Fibroblast of skin of back (primary cell): Measurements from ENCODE around the gene CASK.
"Not testable (repeated sequence)": the region's sequence is repeated elsewhere in the genome, so short reads cannot be mapped to it uniquely, and the experiment has no call there.

Source experiments
- DNase-seq: peaks from one replicate; pipeline ENCODE4 v3.0.0-alpha.2; 2013

The CASK gene

DNA sequence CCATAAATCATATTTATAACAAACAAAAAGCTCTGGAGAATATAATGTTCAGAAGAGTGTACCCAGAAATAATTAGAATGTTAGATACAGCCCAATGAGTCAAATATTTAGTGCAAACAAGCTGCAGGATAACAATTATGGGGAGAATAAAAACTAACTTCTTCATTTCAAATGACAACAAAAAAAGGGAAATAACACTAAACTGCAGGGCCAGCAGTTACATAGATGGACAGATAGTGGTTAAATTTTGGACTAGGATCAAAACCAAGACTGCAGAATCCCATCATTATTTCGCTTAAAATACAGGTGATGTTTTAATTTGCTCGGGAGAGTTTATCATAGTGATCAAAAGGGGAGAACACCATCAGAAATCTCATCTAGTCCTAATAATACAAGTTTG lies 235.2 kb downstream of the CASK start:
- DNase-seq = no peak

DNA sequence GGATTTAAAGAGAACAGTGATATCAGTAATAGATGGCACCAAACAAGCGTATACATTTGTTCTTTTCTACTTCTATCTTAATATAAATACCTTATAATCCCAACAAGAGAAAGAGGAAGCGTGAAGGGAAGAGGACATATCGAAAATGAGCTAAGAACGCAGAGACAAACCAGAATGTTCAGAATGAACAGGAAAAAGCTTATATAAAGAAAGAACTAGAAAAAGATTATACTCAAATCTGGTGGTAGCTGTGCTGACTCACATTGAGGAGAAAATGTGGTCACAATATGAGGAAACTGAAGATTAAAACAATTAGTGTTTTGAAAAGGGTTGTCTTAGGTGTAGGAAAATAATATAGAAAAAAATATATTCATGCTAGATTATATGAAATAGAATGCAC lies 236.6 kb downstream of the CASK start:
- DNase-seq = no peak

DNA sequence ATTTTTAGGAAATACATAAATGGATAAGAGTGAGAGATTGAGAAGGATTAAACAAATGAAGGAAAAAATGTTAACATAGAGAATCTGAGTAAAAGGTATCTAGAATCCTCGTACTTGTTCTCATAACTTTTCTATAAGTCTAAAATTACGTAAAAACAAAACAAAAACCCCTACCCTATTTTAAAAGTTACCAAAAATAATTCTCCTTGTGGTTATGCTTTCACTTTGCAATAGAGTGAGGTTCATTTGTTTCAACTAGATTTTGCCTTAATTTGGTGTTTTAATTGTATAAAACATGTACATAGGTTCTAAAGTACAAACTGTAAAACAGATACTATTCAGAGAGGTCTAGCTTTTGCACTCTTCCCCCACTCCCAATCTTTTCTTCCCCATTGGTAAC lies 238.4 kb downstream of the CASK start:
- DNase-seq = no peak

DNA sequence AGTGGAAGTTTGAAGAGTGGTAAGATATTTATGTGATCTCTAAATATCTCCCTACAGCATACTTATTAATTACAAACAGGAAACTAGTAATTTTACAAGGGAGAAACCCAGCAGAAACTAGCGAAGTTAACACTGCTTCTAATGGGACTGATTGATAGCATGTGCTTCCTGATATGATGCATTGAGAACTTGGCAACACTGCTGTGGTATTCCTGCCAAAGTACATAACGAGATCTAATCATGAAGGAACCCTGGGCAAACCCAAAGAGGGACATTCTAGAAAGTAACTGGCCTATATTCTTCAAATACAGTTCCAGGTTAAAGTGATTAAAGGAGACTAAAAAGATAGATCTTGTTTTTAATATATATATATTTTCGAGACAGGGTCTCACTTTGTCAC lies 239.2 kb downstream of the CASK start:
- DNase-seq = no peak

DNA sequence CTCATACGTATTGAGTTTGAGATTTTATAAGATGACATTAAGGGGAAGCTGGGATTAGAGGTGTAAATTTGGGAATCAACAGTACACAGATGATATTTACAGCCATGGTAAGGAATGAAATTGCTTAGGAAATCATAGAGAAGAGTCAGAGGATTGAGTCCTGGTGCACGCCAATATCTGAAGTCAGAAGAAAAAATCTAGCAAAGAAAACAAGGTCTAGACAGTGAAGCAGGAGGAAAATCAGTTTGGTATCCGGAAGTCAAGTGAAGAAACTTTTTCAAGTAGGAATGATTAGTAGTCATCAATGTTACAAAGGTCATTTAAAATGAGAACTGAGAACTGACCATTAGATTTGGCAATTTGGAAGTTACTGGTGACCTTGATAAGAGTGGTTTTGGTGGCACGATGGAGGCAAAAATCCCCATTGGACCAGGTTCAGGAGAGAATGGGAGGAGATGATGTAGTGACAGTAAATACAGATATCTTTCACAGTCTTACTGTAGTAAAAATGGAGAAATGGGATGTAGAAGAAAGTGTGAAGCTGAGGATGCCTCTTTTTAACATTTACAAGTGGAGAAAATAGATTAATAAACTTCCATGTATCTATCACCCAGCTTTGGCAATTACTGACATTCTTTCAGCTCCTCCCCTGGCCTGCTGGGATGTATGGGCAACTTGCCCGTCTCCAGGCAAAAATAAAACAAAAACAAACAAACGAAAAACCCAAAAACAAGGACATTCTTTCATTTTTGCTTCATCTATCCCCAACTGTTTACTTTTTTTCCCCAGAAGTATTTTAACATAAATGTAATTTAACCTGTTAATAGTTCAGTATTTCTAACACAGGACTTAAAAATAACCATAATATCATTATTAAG lies 245.9 kb downstream of the CASK start:
- no peak for DNase-seq

DNA sequence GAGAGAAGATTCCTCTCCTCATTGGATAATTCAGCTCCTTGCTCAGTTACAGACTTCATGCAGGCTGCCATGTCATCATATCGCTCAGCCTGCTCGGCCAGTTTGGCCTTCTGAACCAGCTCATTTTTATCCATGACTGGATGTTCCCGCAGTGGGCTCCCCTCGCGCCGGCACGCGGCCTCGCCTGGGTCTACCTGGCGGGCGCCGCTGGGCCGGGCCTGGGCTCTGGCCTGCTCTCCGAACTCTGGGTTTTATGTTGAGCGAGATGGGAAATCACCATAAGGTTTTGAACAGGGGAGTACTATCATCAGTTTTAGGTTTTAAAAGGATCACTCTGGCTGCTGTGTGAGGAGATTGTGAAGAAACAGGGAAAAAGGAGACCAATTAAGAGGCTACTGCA lies 247.0 kb downstream of the CASK start:
- not testable (repeated sequence) for DNase-seq

DNA sequence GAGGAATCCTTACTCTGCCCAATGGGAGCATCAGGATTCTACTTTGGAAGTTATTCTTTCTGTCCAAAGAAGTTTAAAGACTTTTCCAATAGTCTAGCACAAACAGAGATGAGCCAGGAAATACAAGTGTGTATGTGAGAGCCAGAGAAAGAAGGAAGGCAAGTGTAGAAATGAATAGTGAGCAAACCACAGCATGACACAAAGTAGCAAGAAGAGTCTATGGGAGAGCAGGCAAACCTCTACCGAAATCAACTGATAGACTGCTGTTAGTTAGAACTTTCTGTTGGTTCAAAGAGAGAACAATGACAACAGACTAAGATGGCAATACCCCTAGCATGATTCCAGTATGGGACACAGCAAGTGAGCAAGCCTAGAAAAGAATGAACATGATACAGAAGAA lies 250.7 kb downstream of the CASK start:
- no peak for DNase-seq

DNA sequence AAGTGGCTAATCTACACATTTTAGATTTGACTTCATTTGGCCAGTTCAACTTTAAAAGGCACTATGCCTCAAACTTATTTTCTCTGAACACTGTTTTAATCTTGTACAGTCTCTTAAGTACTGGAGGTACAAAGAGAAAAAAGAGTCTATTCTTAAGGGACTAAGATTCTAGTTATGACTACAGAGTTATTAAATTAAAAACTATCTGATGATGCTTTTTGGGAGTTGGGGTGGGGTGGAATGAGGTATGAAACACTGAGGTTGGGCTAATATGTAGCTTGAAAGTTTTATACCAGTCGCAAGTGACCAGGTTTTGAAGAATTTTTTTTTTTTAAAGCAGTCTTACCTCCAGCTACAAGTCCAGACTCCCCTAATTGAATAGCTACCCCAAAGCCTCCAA lies 252.3 kb downstream of the CASK start:
- no peak for DNase-seq

DNA sequence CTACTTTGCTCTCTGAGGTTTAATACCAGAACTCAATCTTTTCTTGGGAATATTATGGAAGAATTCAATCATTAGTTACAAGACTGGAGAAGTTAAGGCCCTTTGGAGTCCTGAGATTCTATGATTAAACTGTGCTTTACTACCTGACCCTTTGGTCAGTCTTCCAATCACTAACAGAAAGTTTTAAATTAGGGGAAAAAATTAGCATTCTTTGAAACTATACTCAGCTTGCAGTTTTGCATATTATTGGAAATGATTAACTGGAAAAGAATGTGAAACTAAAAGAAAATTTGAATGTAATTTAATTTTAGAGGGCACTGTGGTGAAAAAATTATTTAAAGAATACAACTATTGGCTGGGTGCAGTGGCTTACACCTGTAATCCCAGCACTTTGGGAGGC lies 253.2 kb downstream of the CASK start:
- no peak for DNase-seq

DNA sequence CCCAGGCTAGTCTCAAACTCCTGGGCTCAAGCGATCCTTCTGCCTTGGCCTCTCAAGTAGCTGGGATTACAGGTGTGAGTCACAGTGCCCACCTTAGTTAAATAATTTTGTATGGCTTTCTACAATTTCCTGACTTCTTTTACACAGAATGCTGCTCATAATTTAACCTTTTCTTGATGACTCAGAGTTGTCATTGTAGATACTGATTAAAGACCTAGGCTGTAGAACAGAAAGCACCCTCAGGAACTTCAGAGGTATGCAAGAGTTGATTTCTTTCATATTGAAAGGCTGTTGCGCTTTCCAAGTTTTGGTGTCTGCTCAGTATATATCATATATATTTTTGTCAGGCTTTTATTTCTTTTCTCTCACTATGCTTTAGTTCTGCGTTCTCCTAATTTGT lies 255.7 kb downstream of the CASK start:
- DNase-seq = no peak

DNA sequence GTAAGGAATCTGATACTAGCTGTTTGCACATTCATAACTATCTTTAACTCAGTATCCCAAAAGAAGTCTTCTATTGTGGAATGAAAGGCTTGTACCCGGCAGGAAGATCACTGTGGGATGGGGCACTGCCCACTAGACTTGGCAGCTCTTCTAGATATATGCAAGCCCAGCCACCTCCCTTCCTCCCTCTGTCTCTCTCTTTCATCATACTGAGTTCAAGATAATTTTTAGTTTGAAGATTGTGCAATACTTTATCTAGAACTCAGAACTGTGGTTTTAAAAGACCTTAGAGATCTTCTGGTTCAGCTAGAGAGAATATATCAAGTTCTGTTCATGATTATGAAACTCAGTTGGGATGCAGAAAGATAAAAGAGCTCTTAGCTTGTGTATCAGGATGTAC lies 257.1 kb downstream of the CASK start:
- peak; percentile 16 for DNase-seq

DNA sequence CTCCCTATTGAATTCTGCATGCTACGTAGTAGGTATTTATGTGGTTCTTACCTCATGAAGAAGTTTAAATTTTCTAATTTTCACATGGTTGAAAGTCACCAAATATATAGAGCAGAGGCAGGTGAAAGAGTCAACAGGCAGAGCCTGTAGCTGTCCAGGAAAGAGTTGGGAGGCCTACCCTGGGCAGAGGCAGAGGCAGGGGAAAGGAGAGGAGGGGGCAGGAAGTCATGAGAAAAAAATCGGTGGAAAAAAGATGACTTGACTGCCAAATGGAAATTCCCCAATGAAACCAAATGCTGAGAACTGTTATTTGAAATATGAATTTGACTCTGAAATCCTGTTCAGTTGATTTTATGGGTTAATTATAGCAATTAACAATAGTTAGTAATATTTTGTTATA lies 257.7 kb downstream of the CASK start:
- DNase-seq = no peak

DNA sequence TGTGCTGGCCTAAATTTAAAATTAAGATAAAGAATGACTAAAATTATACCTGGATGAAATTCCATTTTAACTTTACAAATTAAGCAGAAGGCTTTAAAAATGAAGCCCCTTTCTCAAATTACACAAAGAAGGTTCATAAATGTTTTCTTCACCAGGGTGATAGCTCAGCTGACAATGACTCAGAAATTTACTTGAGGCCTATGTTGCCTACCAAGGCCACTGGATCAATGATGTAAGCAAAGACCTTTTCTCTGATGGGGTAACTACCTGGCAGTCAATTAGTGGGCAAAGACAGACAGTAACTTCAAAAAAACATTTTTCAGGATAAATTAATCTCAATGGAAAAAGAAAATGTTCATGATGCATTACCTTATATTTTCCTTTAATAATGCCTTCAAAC lies 258.4 kb downstream of the CASK start:
- DNase-seq = no peak

DNA sequence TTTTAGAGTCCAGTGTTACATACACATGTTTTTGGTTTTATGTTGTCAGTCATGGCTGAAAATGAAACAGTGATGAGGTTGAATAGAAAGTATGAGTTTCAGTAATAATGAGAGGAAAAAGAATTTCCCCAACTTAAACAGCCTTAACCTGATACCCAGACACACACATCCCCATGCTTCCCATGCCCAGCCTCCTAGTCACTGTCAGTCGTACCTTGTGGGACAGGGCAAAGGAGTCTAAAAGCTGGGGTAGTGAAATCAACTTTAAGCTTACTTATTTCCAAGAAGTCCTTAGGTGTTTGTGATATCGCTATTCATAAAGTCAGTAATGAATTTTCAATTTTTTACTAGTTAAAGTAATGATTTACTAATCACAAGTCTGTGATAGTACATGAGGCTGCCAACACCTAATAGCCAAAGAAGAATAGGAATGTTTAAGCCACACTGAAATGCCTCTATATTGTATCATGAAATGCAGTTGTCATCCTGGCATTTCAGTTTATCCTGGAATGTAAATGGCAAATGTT lies 258.9 kb downstream of the CASK start:
- DNase-seq = no peak

DNA sequence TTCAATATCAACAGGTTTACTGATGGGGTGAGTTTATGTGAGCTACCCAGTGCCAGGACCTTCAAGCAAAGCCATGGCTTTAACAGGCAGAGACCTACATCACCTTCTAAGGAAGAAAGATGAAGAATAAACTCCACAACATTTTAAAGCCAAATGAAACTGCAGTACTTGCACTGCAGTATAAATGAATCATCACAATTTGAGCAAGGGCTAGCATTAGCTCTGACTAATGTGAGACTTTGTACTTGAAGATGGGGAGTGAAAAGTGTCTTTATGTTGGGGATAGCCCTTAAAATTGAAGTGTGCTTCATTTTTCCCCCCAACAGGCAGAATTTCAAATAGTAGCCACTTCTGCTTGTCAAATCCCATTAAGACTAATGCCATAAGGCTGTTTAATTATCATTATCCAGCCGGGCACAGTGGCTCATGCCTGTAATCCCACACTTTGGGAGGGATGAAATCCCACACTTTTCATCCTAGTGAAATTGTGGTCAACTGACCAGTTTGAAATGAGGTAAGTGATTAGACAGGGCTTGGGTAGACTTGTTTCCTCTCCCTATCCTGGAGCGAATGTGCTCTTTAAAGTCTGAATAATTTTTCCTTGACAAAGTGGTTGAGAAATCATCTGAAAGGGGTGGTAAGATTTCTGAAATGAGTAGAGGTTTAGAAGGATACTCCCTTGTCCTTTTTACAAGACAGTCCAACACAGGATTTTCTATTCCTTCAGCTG lies 261.8 kb downstream of the CASK start:
- peak; percentile 43 for DNase-seq

DNA sequence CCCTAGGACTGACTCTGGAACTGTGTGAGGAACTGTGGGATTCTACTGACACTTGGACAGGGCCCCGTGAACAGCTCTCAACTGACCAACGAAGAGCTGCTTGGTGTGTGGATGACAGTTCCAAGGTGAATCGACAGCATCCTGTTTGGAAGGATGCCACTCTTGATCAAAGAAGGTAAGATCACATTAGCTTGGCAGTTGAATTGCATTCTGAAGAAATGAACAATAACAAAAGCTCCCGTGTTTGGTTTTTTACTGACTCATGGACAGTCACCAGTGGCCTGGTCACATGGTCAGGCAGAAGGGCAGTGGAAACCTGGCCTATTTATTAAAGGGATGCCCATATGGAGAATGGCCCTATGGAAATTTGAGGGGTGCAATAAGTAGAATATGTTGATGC lies 267.7 kb downstream of the CASK start:
- DNase-seq = peak; percentile 18

DNA sequence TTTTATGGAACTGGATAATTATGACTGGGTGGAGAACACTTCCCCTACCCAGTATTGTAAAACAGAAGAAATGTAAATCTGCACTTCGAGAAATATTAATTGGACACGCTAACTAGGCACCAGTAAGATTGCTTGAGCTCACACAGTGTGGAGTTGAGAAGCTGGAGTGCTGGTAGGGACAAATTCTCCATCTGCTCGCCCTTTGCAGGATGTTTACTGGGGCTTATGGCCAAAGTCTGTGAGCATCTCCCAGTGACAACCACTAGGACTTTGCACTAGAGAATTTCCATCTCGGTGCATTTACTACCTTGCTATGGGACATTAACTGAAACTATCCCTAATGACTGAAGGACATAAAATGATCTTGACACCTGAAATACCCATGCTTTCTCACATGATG lies 268.3 kb downstream of the CASK start:
- DNase-seq = no peak

DNA sequence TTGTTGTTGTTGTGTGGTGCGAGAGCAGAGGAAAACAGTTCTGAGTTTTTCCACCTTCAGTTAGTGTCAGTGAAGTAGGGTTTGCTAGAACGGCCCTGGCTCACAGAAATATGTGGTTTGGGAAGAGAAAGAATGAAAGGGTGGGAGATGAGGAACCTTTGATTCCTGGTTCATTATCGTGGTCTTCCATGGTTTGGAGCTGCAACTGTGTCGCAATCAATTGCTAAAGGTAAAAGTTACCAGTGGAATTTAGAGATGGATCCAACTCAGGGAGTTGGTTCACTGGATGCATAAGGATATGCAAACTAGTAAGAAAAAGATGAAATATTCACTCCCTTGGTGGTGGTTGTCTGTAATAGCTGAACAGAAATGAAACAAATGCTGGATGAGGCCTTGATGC lies 270.2 kb downstream of the CASK start:
- no peak for DNase-seq

DNA sequence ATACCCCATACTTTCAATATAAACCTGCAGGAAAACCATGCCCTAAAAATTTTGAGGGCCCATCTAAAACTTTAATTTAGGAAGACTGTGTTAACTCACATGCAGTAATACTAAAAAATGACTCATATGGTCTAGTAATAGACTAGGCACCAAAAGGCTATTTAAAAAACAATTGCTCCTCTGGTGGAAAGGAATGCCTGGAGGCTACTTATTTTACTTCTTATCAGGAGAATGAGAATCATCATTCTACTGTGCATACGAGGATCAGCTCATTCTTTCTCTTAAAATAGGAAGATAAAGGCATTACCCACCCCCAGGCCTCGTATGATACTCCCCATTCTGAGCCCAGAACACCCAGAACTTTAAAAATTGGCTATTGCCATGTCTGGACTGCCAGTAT lies 277.2 kb downstream of the CASK start:
- not testable (repeated sequence) for DNase-seq

DNA sequence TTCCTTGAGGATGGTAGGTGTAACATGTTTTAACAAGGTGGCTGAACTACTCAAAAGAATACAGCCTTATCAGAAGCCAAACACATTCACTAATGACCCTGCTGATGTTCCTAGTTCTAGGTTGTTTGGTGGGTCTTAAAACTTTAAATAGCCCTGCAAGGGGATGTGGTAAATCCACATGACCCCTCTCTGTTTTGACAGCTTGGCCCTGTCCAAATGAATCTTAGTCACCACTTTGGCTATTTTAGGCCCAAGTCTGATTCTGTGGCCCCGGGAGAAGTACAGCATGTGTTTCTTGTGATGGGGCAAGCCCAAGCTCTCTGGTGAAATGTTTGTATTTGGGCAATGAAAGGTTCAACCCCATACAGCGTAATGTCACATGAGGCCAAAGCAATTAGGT lies 289.1 kb downstream of the CASK start:
- DNase-seq = peak; percentile 34

DNA sequence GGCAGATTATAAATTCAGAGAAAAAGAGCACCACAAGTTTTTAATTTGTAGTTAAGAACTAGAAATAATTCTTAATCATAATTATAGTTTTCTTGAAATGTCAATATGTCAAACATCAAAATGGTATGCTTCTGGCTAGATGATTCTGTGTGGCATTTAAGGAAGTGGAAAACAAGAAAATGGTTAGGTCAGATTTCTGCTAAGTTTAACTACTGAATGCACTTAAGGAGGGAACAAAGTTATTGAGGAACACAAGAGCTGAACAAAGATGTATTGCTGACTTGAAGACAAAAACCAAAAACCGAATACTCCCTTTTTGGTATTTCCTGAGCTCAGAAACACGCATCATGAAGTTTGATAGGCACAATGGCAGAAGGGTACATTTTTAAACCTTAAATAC lies 293.3 kb downstream of the CASK start:
- no peak for DNase-seq

DNA sequence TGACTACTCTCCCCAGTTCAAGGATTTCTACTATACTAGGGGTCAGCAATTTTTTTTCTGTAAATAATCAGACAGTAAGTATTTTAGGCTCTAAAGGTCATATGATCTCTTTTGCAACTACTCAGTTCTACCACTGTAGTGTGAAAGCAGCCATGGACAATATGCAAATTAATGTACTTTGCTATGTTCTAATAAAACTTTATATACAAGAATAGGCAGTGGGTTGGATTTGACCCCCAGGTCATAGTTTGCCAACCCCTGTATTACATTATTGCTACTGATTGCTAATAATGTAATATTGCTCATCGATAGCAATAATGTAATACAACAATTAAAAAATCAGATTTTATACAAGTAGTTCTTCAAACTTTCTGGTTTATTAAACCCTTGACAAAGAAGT lies 293.8 kb downstream of the CASK start:
- DNase-seq = no peak

DNA sequence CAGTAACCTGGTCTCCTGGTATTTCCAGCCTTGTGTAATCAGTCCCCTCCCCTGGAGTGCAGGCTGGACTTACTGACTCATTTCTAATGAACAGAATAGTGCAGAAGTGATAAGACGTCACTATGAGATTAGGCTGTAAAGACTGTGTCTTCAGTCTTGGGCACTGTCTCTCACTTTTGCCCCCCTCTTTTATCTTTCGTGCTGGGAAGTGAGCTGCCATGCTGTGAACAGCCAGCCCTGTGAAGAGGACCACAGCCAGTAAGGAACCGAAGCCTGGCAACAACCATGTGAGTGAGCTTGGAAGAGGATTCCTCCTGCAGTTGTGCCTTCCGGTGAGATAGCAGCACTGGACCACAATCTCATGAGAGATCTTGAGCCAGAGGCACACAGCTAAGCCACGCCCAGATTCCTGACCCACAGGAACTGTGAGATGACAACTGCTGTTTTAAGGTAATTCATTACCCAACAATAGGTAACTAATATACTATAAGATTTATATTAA lies 302.1 kb downstream of the CASK start:
- no peak for DNase-seq

DNA sequence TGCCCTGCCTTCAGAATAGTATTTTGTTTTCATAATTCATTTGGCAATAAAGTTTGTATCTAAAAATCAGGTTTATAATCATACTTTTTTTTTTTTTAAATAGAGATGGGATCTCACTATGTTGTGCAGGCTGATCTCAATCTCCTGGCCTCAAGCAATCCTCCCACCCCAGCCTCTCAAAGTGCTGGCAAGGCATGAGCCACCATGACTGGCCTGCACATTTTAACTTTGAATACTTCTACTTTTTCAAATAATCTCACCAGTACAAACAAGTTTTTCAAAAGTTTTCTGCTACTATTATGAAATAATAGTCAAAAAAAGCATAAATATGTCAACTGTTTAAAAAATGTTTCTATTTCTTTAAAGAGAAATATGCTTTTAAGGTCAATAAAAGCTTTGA lies 304.1 kb downstream of the CASK start:
- DNase-seq = no peak
